Measurements from ENCODE around the gene CLDND1. TPM values are rescaled to one million over a fixed set of nuclear protein-coding genes. Genes with fewer than 3 reads are reported as not detected.

The CLDND1 gene
- total RNA-seq, 4 donors from 2014 or later = 118 to 323 (median 215) TPM

DNA sequence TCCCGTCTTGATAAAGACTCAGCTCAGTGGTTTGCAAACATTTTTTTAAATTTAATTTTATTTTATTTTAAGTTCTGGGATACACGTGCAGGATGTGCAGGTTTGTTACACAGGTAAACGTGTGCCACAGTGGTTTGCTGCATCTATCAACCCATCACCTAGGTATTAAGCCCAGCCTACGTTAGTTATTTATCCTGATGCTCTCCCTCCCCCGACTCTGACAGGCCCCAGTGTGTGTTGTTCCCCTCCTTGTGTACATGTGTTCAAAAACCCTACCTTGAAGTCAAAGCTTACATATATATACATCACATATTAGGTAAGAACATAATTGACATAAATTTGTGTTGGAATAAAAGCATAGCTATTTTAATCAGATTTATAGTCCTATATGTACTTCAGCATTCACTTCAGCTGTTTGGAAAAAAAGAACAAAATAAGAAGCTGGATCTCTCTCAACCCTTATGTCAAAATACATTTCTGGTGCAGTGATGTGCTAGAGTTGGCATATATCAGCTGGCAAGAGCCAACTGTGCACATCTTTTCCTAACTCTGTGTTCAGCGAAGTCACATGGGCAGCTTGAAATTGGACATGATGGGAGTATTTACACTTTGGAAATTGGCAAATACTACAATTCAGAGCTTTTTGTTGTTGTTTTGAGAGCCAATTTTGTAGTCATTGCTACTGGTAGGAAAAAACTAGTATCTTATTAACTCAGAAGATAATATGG is 35.6 kb upstream of the CLDND1 start:
- intact Hi-C loops (cut with DNase I; ENCODE audit: low total_unique reads) = no loop called here
- H3K4me3 ChIP-seq (ENCODE audit: low read depth, poor library complexity, severe bottlenecking) = no peak overlapping the region
- DNase-seq (ENCODE audit: low spot score in 2 of 2) = no peak
- WGBS, 2 donors = 76 to 82% methylated on average over 6 of the region's 6 CpGs
- no peak for TF ChIP-seq POLR2A (IDR thresholded peaks at IDR 0.05)
- TF ChIP-seq, protein P1, sequence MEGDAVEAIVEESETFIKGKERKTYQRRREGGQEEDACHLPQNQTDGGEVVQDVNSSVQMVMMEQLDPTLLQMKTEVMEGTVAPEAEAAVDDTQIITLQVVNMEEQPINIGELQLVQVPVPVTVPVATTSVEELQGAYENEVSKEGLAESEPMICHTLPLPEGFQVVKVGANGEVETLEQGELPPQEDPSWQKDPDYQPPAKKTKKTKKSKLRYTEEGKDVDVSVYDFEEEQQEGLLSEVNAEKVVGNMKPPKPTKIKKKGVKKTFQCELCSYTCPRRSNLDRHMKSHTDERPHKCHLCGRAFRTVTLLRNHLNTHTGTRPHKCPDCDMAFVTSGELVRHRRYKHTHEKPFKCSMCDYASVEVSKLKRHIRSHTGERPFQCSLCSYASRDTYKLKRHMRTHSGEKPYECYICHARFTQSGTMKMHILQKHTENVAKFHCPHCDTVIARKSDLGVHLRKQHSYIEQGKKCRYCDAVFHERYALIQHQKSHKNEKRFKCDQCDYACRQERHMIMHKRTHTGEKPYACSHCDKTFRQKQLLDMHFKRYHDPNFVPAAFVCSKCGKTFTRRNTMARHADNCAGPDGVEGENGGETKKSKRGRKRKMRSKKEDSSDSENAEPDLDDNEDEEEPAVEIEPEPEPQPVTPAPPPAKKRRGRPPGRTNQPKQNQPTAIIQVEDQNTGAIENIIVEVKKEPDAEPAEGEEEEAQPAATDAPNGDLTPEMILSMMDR (IDR thresholded peaks at IDR 0.05) = no peak

DNA sequence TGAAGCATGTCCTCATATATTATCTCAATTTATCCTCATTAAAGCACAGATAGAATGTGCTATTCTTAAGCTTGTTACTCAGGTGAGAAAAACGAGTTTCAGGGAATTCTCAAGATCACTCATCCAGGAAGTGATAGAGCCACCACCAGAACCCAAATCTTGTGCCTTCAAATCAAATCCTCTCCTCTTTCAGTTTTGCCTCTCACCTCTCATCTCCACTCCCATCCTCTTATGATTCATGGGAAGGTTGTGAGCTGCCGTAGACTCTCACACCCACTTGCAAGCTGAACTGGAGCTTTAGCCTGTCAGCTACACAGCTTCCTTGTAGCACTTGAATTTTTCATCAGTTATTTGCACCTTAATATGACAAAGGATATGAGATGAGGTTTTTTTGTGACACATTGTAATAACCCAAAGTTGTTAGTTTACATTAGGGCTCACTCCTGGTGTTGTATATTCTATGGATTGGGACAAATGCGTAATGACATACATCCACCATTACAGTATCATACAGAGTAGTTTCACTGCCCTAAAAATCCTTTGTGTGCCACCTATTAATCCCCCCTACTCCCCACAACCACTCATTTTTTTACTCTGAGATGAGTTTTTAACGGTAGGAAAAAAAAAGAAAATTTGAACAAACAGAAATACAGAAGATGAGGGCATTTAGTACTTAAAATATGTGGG is 34.8 kb upstream of the CLDND1 start:
- 69% methylated on average over 4 of the region's 4 CpGs for WGBS, 2 donors
- no peak for TF ChIP-seq POLR2A (IDR thresholded peaks at IDR 0.05)
- TF ChIP-seq, protein P1 (IDR thresholded peaks at IDR 0.05) = no peak
- no peak for DNase-seq (ENCODE audit: low spot score in 2 of 2)
- H3K4me3 ChIP-seq (ENCODE audit: low read depth, poor library complexity, severe bottlenecking) = no peak overlapping the region
- intact Hi-C loops (cut with DNase I; ENCODE audit: low total_unique reads) = no loop called here

DNA sequence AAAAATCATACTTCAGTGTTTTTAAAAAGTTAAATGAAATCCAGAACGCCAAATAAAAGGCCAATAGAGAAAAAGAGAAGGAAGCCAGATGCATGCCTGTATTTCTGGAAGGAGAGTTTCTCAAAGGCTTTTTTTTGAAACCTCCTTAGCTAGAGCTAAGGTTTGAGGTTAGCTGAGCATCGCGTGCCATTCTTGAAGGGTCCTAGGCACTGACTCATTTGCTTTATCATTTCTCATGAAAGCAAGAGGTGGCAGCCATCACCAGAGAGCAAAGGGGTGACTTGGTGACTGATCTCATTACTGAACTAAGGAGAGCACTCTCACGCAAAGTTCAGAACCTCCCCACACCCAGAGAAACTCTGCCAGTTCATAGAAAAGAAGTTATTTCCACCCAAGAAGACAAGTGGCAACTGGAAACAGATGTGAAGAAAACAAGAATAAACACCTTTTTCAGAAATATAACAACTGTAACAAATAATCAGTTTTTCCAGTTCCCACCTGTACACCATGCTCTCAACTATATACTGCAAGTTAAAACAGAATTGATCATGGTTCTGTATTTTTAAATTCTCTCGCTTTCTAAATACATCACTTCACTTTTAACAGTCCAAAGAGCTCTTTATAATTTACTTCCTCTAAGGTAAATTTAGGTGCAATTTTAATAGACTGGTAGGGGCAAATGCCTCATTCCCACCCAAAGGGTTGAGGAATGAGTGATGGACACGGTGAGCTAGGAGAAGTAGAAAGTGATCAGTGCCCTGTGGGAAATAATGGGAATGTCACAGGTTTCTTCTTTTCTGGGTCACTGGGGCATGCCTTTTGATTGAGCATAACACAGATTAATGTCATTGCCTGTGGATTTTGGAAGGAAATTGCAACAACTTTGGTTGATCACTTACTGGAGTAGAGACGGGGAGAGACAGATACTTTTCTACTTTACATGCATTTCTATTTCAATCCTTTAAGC is 33.7 kb upstream of the CLDND1 start:
- DNase-seq (ENCODE audit: low spot score in 2 of 2) = no peak
- no peak for TF ChIP-seq POLR2A (IDR thresholded peaks at IDR 0.05)
- TF ChIP-seq, protein P1 (IDR thresholded peaks at IDR 0.05) = no peak
- H3K4me3 ChIP-seq (ENCODE audit: low read depth, poor library complexity, severe bottlenecking) = no peak overlapping the region
- intact Hi-C loops (cut with DNase I; ENCODE audit: low total_unique reads) = no loop called here
- WGBS, 2 donors = 72 to 73% methylated on average over 7 of the region's 7 CpGs

DNA sequence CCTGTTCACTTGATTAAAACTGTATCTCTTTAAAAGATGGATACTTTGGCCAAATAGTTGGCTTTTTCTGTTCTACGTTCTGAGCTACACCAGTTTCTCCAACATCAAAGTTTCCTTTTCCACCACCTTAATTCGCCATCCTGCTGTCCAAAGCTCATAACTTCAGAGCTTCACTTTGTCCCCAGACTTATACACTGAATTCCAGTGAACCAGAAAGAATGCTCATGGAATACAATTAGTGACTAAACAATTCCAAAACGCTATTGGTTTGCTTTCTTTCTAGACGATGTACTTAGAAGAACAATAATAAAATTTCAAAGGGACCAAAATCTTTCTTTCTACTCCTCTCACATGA is 32.3 kb upstream of the CLDND1 start:
- TF ChIP-seq, protein P1 (IDR thresholded peaks at IDR 0.05) = no peak
- no peak for TF ChIP-seq POLR2A (IDR thresholded peaks at IDR 0.05)
- intact Hi-C loops (cut with DNase I; ENCODE audit: low total_unique reads) = no loop called here
- H3K4me3 ChIP-seq (ENCODE audit: low read depth, poor library complexity, severe bottlenecking) = no peak overlapping the region
- 63 to 86% methylated on average over 4 of the region's 4 CpGs for WGBS, 2 donors
- DNase-seq (ENCODE audit: low spot score in 2 of 2) = no peak

DNA sequence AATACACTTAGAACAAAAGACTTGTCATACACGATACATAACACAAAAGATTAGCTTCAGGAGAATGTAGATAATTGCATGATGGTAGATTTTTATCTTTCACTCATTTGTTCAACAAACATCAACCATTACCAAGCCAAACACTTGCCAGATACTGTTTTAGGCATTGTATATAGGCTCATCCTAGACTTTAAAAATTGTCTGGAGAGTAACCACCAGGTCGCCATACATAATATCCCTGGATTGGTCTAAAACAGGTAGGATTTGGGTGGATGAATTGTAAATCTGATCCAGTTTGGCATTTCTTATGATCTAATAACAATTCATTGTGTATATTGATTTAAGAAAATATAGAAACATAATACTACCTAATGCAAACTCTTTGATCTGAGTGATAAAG is 31.9 kb upstream of the CLDND1 start:
- H3K4me3 ChIP-seq (ENCODE audit: low read depth, poor library complexity, severe bottlenecking) = no peak overlapping the region
- intact Hi-C loops (cut with DNase I; ENCODE audit: low total_unique reads) = no loop called here
- no peak for DNase-seq (ENCODE audit: low spot score in 2 of 2)
- TF ChIP-seq POLR2A (IDR thresholded peaks at IDR 0.05) = no peak
- TF ChIP-seq, protein P1 (IDR thresholded peaks at IDR 0.05) = no peak
- WGBS, 2 donors = 78 to 81% methylated on average over 2 of the region's 2 CpGs
